Glutamatergic neuron (in vitro differentiated cells): Measurements from ENCODE around the gene MMP26. TPM values are rescaled to one million over a fixed set of nuclear protein-coding genes. Genes with fewer than 3 reads are reported as not detected.

ENCODE experiments used
- DNase-seq: peaks from one replicate; pipeline ENCODE4 v3.0.0; 2022
- H3K27ac Mint-ChIP-seq: one replicate; pipeline ENCODE4 v1.8.0; 2020; ENCODE audit warnings: mild to moderate bottlenecking, mixed read lengths, inconsistent platforms; ENCODE audit not compliant: unreplicated experiment
- H3K27me3 Mint-ChIP-seq: one replicate; pipeline ENCODE4 v1.8.0; 2020; ENCODE audit warnings: mild to moderate bottlenecking, moderate library complexity, mixed read lengths, inconsistent platforms; ENCODE audit not compliant: unreplicated experiment
- H3K36me3 Mint-ChIP-seq: one replicate; pipeline ENCODE4 v1.8.0; 2020; ENCODE audit warnings: mild to moderate bottlenecking, mixed read lengths, inconsistent platforms; ENCODE audit not compliant: unreplicated experiment
- H3K4me1 Mint-ChIP-seq: one replicate; pipeline ENCODE4 v1.8.0; 2020; ENCODE audit warnings: mild to moderate bottlenecking, low read depth, mixed read lengths, inconsistent platforms; ENCODE audit not compliant: unreplicated experiment
- H3K4me3 Mint-ChIP-seq: one replicate; pipeline ENCODE4 v1.8.0; 2020; ENCODE audit warnings: mild to moderate bottlenecking, mixed read lengths, inconsistent platforms; ENCODE audit not compliant: unreplicated experiment
- H3K9me3 Mint-ChIP-seq: one replicate; pipeline ENCODE4 v1.8.0; 2020; ENCODE audit warnings: mild to moderate bottlenecking, moderate library complexity, mixed read lengths, inconsistent platforms; ENCODE audit not compliant: unreplicated experiment
- CTCF ChIP-seq: fragments of 200-600 bp; sonication (generic); IDR thresholded peaks from one replicate; pipeline ENCODE4 v1.5.0; 2021; ENCODE audit not compliant: partially characterized antibody, unreplicated experiment
- long read RNA-seq: library from polyadenylated mRNA; unstranded; transcript quantifications from one replicate; pipeline ENCODE4 v2.0.0, GENCODE V29; 2020; ENCODE audit not compliant: unreplicated experiment
- total RNA-seq: library from RNA; stranded (reverse); fragmentation: NEBNext Ultra II Directional; extraction: Animal tissue kit (Norgen Biotek cat#: 25700); gene quantifications from one replicate; pipeline ENCODE4 v1.2.1, GENCODE V29; 2021; ENCODE audit not compliant: unreplicated experiment

MMP26 gene
- not detected for total RNA-seq
- long read RNA-seq, partial matches to known transcripts: 0 of 1 reads
- long read RNA-seq, other reads (novel, unspliced or antisense): 1 of 1 reads

- Mint-ChIP-seq H3K4me3 (peak within 1 kb of the TSS; percentile 51), H3K27me3 (no peaks in the 10 kb centered on the region), H3K9me3 (no peaks in the 10 kb centered on the region), H3K27ac (peak within 1 kb of the TSS; percentile 9), H3K4me1 (peaks cover 11% of the 10 kb centered on the region), H3K36me3 (no peaks in the 10 kb centered on the region)
- no peak for DNase-seq
- no peak for TF ChIP-seq CTCF
Measured at GRCh38 chr11:4704054-4704789, at the start of gene MMP26. Gene MMP26 (plus strand): TSS chr11:4704784.

- TF ChIP-seq CTCF: no peak
- Mint-ChIP-seq H3K9me3 (no peaks in the 10 kb centered on the region), H3K36me3 (no peaks in the 10 kb centered on the region), H3K4me3 (no peak overlapping the region), H3K27ac (no peak overlapping the region), H3K27me3 (no peaks in the 10 kb centered on the region), H3K4me1 (no peaks in the 10 kb centered on the region)
- DNase-seq: no peak
Measured at GRCh38 chr11:4658629-4659445, 45.7 kb upstream of the MMP26 start.

DNA sequence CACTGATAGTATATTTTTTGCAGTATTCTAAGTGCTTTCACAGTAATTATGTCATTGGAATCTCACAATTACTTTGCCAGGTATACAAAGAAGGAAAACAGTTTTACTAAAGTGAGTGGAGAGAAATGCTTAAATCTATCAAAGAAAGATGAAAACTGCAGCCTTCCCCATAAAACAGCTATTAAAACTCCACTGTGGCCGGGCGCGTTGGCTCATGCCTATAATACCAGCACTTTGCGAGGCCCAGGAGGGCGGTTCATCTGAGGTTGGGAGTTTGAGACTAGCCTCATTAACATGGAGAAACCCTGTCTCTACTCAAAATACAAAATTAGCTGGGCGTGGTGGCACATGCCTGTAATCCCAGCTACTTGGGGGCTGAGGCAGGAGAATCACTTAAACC, 41.7 kb upstream of the MMP26 start:
- Mint-ChIP-seq H3K36me3 (no peaks in the 10 kb centered on the region), H3K4me1 (no peaks in the 10 kb centered on the region), H3K4me3 (no peak overlapping the region), H3K9me3 (no peaks in the 10 kb centered on the region), H3K27ac (no peak overlapping the region), H3K27me3 (no peaks in the 10 kb centered on the region)
- DNase-seq: no peak
- TF ChIP-seq CTCF: no peak

DNA sequence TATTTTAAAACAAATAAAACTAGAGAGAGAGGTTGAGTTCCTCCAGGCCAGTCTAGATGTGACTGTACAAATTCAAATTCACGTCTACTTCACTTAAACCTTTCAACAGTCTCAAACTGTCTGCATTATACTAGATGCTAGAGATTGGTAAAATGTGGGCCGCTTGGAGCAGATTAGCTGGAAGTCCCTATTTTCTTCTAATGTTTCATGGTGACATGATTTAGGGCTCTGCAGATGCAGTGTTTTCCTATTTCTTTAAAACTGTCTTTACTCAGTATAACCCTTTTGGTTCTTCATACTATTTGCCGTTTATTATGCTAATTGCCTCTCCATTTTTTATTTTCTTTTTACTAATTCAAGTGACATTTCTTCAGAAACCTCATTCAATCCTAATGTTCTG, 40.4 kb upstream of the MMP26 start:
- no peaks in the 10 kb centered on the region for H3K36me3 Mint-ChIP-seq
- H3K27ac Mint-ChIP-seq: no peak overlapping the region
- no peak for DNase-seq
- no peaks in the 10 kb centered on the region for H3K4me1 Mint-ChIP-seq
- H3K4me3 Mint-ChIP-seq: no peak overlapping the region
- H3K27me3 Mint-ChIP-seq: no peaks in the 10 kb centered on the region
- H3K9me3 Mint-ChIP-seq: no peaks in the 10 kb centered on the region
- TF ChIP-seq CTCF: no peak

GRCh38 chr11:4664786-4665185, 39.8 kb upstream of the MMP26 start:
- H3K4me3 Mint-ChIP-seq: no peak overlapping the region
- H3K27ac Mint-ChIP-seq: no peak overlapping the region
- no peaks in the 10 kb centered on the region for H3K27me3 Mint-ChIP-seq
- DNase-seq: no peak
- no peaks in the 10 kb centered on the region for H3K4me1 Mint-ChIP-seq
- TF ChIP-seq CTCF: no peak
- no peaks in the 10 kb centered on the region for H3K36me3 Mint-ChIP-seq
- no peaks in the 10 kb centered on the region for H3K9me3 Mint-ChIP-seq
